GM21737 (cell line): ENCODE data around the gene CALY.
"Not testable (repeated sequence)": the region's sequence is repeated elsewhere in the genome, so short reads cannot be mapped to it uniquely, and the experiment has no call there.

Experiments used
- ATAC-seq: cut with Tn5 transposase; IDR thresholded peaks from one replicate; pipeline ENCODE4 v1.9.1; 2021; ENCODE audit warnings: mild to moderate bottlenecking, moderate library complexity; ENCODE audit not compliant: unreplicated experiment

Gene CALY, protein sequence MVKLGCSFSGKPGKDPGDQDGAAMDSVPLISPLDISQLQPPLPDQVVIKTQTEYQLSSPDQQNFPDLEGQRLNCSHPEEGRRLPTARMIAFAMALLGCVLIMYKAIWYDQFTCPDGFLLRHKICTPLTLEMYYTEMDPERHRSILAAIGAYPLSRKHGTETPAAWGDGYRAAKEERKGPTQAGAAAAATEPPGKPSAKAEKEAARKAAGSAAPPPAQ

DNA sequence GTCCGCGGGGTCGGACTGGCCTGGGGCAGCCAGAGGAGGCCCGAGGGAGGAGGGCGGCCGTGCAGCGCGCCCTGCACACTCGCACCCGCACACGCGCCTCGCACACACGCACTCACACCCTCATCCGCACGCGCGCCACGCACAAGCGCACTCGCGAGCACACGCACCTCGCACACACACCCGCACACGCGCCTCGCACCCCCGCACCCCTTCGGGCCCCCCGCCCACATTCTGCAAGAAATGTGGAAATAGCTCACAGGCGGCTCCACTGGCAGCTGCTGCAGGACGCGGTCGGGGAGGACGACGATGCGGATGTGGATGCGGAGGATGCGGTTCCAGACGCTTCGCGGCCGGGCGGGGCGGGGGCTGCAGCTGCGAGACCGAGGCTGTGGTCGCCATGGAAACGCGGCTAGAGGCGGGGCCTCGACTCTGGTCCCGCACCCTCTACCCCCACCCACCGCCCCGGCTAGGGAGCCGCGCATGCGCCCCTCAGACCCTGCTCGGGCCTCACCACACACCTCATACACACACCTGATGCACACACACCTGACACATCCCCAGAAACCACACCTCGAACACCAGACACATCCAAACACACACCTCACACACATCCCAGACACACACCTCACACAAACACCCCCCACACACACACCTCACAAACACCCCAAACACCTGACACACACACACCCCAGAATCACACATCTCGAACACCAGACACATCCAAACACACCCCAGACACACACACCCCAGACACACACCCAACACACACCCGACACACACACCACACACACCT lies at the start of gene CALY:
CALY (minus strand) TSS at position 320 of the 793 bp plus-strand sequence. CDS start 7,907 bp downstream, outside the sequence.
- no peak for ATAC-seq

DNA sequence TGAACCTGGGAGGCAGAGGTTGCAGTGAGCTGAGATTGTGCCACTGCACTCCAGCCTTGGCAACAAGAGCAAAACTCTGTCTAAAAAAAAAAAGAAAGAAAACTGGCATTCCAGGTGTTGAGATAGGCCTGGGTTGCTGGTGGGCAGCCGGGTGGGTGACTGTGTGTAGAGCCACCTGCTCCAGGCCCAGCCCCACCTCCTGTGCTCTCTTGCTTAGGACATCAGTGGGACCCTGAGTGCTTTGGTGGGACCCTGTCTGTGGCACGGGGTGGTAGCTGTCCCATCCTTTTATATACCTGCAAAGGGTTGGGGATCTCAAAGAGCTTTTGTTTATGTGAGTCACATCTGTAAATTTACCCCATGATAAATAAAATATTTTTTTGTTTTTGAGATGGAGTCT lies 48.5 kb upstream of the CALY start:
- no peak for ATAC-seq

DNA sequence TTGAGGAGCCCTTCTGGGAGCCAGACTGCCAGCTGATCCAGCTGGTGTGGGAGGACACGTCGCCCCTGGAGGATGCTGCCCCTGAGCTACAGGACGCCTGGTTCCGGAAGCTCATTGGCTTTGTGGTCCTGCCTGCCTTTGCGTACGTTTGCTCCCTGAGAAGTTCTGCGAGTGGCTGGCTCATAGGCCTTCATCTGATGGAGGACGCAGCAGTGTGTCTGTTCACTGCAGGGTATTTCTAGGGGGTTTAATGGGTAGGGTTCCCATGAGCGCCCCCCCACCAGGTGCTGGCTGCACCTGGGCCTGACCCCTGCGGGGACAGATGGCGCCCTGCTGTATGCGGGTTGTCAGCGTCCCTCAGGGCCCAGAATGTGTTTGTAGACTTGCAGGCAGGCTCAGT lies 47.4 kb upstream of the CALY start:
- no peak for ATAC-seq

DNA sequence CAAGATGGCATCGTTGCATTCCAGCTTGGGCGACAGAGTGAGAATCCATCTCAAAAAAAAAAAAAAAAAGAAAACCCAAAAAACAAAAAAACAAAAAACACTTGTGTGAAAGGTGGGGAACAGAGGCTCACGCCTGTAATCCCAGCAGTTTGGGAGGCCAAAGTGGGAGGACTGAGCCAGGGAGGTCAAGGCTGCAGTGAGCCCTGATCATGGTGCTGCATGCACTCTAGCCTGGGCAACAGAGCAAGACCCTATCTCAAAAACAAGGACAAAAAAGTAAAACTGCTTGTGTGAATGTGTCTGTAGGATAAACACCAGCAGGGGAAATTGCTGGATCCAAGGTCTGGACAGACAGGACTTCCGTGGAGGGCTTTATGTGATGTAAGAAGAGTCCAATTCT lies 46.9 kb upstream of the CALY start:
- ATAC-seq: no peak

DNA sequence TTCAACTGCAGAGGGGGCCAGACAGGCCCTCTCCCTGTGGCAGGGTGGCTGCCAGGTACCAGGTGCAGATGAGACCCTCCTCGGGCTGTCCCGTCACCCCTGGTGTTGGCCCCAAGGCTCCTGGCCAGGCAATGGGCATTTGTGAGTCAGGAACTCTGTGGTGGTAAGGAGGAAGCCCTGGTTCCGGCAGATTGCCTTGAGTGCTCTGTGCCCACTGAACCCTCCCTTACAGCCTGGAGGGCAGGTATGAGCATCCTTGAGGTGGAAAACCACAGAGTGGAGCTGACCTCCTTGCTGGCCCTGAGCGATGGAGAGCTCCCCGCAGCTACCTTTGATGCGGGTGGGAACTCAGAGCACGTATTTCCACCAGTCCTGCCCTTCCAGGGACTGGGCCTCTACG lies 44.3 kb upstream of the CALY start:
- no peak for ATAC-seq

DNA sequence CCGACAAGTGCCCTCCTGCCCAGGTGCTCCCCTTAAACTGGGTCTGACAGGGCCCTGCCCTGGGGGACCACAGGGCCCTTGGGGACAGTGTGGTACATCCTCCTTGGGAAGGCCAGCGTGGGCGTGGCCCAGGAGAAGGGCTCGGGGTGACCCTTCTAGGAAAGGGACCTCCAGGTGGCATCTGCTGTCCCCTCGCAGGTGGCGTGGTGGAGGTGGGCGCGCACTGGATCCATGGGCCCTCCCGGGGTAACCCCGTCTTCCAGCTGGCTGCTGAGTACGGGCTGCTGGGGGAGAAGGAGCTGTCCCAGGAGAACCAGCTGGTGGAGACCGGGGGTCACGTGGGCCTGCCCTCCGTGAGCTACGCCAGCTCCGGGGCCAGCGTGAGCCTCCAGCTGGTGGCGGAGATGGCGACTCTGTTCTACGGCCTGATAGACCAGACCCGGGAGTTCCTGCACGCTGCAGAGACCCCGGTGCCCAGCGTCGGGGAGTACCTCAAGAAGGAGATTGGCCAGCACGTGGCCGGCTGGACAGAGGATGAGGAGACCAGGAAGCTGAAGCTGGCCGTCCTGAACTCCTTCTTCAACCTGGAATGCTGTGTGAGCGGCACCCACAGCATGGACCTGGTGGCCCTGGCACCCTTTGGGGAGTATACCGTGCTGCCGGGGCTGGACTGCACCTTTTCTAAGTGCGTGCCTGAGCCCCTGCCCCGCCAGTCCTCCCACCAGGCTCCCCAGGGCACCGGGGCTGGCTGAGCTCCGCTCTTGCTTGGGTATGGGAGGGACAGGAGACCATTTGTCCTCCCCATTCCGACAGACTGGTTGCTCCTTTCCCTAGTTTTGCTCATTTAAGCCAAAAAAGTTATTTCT lies 43.3 kb upstream of the CALY start:
- no peak for ATAC-seq

DNA sequence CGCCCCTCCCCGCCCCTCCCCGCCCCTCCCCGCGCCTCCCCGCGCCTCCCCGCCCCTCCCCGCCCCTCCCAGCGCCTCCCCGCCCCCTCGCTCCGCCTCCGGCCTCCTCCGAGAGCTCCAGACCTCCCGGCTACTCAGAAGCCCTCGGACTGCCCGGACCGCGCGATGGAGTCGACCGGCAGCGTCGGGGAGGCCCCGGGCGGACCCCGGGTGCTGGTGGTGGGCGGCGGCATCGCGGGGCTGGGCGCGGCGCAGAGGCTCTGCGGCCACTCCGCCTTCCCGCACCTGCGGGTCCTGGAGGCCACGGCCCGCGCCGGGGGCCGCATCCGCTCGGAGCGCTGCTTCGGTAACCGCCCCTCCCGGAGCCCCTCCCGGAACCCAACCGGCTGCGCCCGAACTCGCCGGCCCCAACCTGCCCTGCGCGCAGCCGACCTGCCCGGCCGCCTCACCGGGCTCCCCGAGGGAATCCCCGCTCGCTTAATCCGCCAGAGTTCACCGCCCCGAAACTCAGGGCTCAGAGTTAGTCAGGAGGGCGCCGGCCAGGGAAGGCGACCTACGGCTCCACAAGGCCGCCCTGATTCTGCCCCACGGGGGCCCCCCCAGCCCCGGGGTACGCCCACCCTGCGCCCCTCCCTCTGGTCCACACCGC lies 42.6 kb upstream of the CALY start, which contains the start of gene PAOX:
PAOX (plus strand) TSS at position 111 of the 649 bp plus-strand sequence; CDS start at position 166, 55 bp downstream.
- ATAC-seq: peak; percentile 37

DNA sequence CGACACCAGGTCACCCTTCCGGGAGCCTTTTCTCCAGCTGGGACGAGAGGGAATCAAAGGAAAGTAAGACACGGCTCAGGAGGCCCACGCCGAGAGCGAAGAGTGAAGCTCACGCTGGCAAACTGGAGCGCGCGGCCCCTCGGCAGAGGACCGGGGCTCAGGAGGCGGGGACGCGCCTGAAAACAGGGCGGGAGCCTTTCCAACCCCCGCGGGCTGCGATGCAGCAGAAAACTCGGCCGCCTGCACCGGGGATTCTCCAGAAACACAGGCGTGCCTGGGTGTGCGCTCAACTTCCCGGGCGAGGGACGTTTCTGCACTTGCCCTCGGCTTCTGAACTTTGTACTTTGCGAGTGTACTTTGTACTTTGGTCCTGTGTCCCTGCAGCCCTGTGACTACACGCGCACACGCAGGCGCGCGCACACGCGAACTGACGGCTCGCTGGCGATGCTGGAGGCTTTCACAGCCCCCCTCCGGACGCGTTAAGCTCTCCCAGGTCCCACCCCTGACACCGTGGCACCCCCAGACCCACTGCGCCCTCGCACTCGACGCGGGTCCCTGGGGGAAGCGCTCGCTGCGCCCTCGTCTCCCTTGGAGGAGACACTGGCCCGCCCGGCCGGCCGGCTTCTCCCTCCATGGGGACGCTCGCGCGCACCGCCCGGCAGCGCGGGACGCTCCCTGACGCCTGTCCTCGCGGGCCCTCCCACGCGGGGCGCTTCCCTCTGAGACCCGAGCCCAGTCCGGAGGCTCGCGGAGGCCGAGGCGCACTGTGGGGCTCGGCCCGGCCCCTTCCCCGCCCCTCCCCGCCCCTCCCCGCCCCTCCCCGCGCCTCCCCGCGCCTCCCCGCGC lies 41.8 kb upstream of the CALY start:
- ATAC-seq: peak; percentile 37

DNA sequence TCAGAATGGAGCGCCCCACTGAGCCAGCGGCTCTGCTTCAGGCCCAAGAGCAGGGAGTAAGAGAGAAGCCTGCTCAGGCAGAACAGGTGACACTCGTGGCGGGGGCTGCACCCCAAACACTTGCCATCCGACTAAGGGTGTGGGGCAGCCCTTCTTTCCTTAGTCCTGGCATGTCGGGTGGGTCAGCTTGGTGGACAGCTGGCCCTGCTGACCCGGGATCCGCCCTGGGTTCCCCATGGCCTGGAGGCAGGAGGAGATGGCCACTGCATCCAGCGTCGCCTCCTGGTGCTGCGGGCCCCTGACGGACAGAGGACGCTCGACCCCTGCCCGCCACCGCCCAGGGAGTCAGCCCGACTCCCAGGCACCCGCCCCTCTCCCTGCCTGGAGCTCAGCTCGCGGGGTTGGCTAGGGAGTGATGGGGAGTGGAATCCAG lies 41.1 kb upstream of the CALY start:
- ATAC-seq: no peak

DNA sequence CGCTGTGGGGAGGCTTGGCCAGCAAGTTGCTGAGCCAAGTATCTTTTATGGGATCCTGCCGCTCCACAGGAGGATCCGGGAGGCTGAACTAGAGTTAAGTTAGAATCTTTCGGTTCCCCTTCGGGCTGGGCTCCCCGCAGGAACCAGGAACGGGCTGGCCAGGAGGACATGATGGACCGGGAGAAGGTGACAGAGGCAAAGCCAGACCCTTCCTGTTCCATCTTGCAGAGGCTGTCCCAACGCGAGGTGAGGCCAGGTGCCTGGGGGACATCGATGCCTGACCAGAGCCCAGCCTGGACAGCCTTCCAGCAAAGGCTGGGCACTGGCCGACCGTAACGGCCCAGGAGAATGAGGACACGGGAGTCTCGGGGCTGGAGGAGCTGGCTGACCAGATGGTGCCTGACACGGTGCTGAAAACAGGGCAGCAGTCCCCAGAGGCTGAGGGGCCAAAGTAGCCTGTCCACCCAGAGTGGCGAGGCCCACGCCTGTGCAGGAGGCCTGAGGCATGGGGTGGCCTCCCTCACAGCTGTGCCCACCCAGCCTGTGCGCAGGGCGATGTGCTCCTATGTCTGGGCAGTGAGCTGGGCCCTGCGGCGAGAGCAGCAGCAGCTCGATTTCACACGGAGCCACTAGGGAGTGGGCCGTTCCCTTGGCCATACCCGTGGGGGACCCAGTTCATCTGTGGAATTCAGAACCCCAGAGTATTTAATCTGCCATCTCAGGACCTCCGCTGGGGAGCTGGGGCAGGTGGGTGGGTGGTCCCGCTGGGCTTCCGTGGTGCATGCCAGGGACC lies 40.5 kb upstream of the CALY start:
- no peak for ATAC-seq

DNA sequence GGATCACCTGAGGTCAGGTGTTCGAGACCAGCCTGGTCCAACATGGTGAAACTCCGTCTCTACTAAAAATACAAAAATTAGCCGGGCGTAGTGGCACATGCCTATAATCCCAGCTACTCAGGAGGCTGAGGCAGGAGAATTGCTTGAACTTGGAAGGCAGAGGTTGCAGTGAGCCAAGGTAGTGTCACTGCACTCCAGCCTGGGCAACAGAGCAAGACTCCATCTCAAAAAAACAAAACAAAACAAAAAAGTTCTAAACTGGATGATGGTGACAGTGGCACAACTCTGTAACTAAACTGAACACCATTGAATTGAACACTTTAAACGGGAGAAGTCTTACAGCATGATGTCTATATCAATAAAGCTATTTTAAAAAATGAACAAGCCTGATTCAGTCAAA lies 39.5 kb upstream of the CALY start:
- not testable (repeated sequence) for ATAC-seq

DNA sequence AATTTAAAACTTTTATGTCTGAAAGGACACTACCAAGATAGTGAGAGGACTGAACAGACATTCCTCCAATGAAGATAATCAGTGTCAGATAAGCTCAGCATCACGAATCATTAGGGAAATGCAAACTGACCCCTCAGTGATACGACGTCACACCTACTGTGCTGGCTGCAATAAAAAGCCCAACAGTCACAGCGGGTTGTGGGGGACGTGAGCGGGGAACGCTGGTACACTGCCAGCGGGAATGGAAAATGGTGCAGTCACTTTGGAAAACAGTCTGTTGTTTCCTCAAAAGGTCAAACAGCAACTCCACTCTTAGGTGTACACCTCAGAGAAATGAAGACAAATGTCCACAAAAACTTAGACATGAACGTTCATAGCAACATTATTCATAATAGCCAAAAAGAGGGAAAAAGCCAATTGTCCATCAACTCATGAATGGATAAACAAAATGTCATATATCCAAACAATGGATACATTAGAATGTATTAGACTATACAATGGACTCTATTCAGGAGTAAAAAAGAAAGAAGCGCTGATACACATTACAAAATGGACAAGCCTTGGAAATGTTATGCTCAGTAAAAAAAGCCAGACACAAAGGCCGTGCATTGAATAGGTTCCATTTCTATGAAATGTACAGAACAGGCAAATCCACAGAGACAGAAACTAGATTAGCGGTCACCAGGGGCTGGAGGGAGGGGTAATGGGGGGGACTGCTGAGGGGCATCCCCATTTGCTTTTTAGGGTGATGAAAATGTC lies 38.8 kb upstream of the CALY start:
- ATAC-seq: no peak

DNA sequence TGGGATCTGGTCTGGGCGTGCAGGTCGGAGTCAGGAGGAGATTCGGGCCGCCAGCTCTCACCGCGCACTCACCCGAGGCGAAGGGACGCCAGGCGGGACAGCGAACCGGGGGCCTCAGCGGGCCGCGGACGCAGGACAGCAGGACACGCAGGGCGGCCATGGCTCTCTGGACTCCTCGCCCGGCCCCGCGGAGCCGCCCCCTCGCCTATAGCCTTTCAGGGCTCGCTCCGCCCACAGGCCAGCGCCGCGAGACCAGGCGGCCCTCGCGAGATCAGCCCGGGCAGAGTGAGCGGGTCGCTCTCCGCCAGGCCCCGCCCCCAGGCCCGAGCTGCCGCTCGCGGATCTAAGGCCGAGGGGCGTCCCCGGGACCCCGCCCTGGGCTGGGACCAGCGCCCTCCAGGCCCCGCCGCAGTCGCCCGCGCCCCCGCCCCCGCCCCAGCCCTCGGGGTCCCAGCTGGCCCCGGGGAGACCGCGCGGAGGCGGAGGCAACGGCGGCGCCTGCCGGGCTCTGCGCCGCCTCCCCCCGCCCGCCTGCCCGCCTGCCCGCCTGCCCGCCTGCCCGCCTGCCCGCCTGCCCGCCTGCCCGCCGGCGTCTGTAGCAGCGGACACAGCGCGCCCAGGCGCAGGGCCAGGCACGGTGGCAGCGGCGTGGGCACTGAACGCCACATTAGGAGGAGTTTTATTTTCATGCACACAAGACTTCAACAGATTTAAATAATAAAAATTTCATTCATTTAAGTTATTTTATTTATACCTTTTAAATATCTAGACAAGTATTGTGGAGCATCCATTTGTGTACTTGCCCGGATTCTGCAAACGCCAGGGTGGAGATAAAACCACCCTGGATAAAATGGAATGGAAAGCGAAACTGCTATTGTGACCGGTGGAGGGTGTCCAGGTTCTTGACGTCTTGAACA lies 36.7 kb upstream of the CALY start, which contains the start of gene ECHS1:
ECHS1 (minus strand) TSS at position 181 of the 917 bp plus-strand sequence; CDS start at position 160, 21 bp downstream.
- peak; percentile 94 for ATAC-seq

DNA sequence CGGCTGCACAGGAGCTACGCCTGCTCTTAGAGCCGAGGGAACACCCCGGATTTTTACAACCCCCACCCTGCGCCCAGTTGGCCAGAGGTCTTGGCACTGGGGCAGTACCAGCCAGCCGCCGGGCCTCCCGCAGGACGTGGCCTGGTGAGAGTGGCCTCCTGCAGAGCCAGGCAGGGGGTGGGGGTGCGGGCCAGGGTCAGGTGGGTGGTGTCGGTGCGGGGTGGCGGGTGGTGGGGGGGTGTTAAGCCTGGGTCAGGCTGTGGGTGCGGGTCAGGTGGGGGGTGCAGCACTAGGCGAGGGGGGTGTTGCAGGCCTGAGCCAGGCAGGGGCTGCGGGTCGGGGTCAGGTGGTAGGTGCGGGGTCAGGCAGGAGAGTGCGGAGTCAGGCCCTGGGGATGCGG lies 35.8 kb upstream of the CALY start:
- no peak for ATAC-seq

DNA sequence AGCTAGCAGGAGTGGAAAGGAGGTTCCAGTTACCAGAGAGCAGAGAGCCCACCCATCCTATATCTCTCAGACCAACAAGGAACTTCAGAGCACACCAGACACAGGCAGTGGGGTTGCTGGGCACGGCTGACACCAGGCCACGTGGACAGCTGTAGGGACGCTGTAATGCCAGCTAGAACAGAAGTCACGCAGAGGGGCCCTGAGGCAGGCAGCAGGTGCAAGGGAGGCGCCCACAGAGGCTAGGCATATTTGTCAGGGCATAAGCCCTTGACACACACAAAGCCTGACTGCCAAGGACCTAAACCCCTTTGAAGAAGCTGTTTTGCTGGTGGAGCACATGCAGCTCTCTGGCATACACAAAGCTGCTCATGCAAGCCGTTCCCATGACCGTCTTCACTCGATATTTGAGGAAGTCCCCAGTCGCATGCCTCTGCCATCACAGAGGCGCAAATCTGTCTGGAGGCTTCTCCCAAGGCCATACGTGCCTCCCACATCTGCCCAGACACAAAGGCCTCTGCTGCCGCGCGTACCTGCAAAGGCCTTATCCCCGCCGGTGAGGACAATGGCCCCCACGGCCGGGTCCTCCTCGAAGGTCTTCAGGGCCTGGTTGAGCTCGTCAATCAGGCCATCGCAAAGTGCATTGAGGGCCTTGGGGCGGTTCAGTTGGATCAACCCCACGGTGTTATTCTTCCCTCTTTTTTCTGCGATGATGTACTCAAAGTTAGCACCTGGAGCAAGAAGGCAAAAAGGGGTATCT lies 33.5 kb upstream of the CALY start:
- no peak for ATAC-seq

DNA sequence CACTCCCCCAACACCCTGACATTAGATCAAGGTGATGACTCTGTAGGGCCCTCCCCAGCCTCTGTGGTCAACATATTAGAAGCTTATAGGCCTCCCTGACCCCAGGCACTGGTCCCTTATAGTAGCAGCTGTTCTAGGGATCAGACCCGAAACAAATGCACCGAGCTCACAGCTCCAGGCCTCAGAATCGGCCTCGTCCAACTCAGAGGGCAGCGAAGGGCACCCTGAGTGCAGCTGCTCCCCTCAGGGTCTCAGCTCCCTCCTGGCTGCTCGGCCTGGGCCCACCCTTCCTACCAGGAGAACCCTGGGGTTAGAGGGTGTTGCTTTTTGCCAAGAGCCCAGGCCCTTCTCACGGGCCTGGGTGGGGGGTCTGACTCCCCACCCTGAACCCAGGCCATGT lies 31.5 kb upstream of the CALY start:
- ATAC-seq: no peak

DNA sequence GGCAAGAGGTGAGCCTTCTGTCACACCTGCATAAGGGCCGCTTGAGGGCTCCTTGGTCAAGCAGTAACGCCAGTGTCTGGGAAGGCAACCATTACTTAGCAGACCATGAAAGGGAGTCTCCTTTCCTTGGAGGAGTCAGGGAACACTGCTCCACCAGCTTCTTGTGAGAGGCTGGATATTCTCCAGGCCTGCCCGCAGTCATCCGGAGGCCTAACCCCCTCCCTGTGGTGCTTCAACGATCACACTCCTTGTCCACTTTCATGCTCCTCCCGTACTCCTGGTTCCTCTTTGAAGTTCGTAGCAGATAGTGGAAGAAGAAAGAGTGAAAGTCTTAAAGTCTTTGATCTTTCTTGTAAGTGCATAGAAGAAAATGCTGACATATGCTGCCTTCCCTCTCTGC lies 30.8 kb upstream of the CALY start:
- ATAC-seq: not testable (repeated sequence)
